ENCODE measurements around the gene BLTP3B.

The BLTP3B gene

DNA sequence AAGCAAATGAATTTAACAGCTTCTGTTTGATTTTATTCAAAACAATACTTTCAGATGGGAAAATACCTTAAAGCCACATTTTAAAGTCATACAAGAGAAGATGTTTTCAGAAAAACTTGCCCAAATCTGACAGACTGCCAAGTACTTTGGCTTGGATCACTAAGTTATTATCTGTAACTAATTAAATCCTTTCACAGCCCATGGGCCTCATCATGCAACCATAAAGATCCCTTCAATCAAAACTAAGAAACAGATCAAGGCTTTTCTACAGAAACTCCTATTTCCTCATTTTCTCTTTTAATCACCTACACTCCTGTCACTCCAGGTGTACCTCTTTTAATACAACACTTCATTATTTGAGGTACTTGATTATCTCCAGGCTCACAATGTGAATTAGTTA is 28.1 kb downstream of the BLTP3B start:
- no peak for DNase-seq

DNA sequence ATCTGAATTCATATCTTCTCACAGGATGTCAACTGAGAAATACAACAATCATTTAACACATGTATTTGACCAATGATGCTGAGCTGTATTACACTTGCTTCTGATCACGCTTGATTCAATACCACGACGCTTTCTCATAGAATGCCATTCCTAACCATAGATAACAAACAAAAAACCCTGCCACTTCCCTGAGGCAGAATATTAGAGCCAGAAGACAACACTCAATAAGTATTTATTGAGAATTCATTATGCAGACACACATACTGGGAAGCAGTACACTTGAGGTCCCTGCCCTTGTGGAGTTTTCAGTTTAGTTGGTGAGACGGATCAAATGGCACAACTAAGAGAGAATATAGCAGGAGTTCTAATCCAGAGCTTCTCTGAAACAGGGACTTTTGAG is 32.4 kb downstream of the BLTP3B start:
- no peak for DNase-seq

DNA sequence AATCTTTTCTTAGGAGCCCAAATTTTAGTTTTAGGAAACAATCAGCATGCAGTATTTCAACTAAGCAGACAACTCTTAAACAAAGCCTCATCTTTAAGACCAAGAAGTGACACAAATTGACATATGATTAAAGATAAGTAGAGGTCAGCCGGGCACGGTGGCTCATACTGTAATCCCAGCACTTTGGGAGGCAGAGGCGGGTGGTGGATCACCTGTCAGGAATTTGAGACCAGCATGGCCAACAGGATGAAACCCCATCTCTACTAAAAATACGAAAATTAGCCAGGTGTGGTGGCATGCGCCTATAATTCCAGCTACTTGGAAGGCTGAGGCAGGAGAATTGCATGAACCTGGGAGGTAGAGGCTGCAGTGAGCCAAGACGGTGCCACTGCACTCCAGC is 35.8 kb downstream of the BLTP3B start:
- DNase-seq: no peak

DNA sequence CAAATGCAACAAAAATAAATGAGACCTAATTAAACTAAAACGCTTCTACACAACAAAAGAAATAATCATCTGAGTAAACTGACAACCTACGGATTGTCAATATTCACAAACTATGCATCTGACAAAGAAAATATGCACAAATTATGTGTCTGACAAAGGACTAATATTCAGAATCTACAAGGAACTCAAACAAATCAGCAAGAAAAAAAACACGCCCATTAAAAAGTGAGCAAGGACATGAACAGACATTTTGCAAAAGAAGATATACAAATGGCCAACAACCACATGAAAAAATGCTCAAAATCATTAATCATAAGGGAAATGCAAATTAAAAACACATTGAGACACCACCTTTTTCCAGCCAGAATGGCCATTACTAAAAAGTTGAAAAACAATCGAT is 37.0 kb downstream of the BLTP3B start:
- DNase-seq: no peak

DNA sequence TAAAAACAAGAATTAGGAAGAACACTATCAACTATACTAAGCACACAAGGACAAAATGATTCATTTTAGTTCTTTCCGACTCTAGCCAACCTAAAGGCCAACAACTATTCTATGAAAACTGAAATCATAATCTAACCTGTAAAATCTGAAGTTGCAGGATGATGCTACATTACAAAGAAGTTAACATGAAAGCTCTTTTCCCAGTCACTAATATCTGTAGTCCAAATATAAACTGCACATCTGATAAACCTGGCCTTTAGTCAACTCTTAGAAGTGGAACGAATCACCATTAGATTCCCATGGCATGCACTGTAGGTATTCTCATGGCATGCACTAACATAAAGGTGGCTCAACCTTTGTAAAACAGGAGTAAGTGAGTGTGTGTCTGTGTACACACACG is 41.7 kb downstream of the BLTP3B start:
- DNase-seq: no peak

Data from CD4-positive, alpha-beta T cell treated with Interleukin-21 for 1 hour (primary cell).